HG03064 (cell line): ENCODE measurements around the gene DDX49.

ENCODE experiments used
- ATAC-seq: cut with Tn5 transposase; IDR thresholded peaks from one replicate; pipeline ENCODE4 v1.9.1; 2021; ENCODE audit warnings: low read depth; ENCODE audit not compliant: unreplicated experiment

Gene DDX49

GRCh38 chr19:18967358-18968146 lies 48.0 kb downstream of the DDX49 start:
- no peak for ATAC-seq

- ATAC-seq: no peak
These were observed 50.6 kb downstream of the DDX49 start for GRCh38 chr19:18969931-18970659.

GRCh38 chr19:18972301-18972811 lies 52.8 kb downstream of the DDX49 start:
- ATAC-seq: no peak

GRCh38 chr19:18972851-18973250 lies 53.3 kb downstream of the DDX49 start:
- no peak for ATAC-seq

GRCh38 chr19:18975011-18975410 lies 55.5 kb downstream of the DDX49 start:
- ATAC-seq: no peak

- ATAC-seq: no peak
These were observed 56.4 kb downstream of the DDX49 start for GRCh38 chr19:18975869-18976268.
